GM19395 (cell line): ENCODE data around the gene REG3A.

Source experiments
- ATAC-seq: cut with Tn5 transposase; IDR thresholded peaks from one replicate; pipeline ENCODE4 v1.9.1; 2021; ENCODE audit warnings: mild to moderate bottlenecking, moderate library complexity; ENCODE audit not compliant: unreplicated experiment

The REG3A gene

GRCh38 chr2:79122676-79123075 lies 36.9 kb downstream of the REG3A start:
- no peak for ATAC-seq

GRCh38 chr2:79120194-79120713 lies 39.3 kb downstream of the REG3A start, which contains the start of gene REG1A:
REG1A (plus strand) TSS chr2:79120488; CDS start chr2:79120862, 374 bp downstream.
- no peak for ATAC-seq

- no peak for ATAC-seq
Measured at GRCh38 chr2:79116997-79117928, 42.3 kb downstream of the REG3A start.

GRCh38 chr2:79114797-79115494 lies 44.6 kb downstream of the REG3A start:
- no peak for ATAC-seq

- ATAC-seq = no peak
Measured at GRCh38 chr2:79112269-79112668, 47.3 kb downstream of the REG3A start.
